ENCODE measurements around the gene HIP1R.

HIP1R gene

GRCh38 chr12:122870163-122870842 is 35.0 kb downstream of the HIP1R start:
- Histone ChIP-seq H3K9me3 (ENCODE audit: insufficient read depth, low read length, severe bottlenecking) (no peaks in the 10 kb centered on the region), H3K79me2 (ENCODE audit: insufficient read depth, low read length) (peaks cover 40% of the 10 kb centered on the region), H3K27me3 (ENCODE audit: insufficient read depth, low read length, poor library complexity) (no peaks in the 10 kb centered on the region), H3K4me3 (ENCODE audit: low read depth in 1 of 2, low read length in 2 of 2) (no peak overlapping the region), H3K9ac (ENCODE audit: low read depth, low read length) (no peak overlapping the region), H3K27ac (ENCODE audit: low read length) (no peak overlapping the region), H3K4me1 (ENCODE audit: insufficient read depth, low read length) (no peaks in the 10 kb centered on the region), H3K4me2 (ENCODE audit: insufficient read depth, low read length) (no peak overlapping the region), H3K36me3 (ENCODE audit: insufficient read depth, low read length) (peaks cover 58% of the 10 kb centered on the region), H4K20me1 (ENCODE audit: insufficient read depth, low read length) (peaks cover 34% of the 10 kb centered on the region), H2AFZ (ENCODE audit: low read depth, low read length) (no peak overlapping the region)
- DNase-seq (no peak), ATAC-seq (ENCODE audit: insufficient read depth, low read depth) (no peak)
- no peak for TF ChIP-seq EZH2 (IDR thresholded peaks at IDR 0.05; ENCODE audit: borderline replicate concordance, low read depth, low read length, severe bottlenecking)
- no peak for TF ChIP-seq CTCF (IDR thresholded peaks at IDR 0.05; ENCODE audit: borderline replicate concordance, extremely low read depth, low read length, poor library complexity, severe bottlenecking)

GRCh38 chr12:122870867-122871664 is 35.8 kb downstream of the HIP1R start:
- Histone ChIP-seq H3K4me1 (ENCODE audit: insufficient read depth, low read length) (no peaks in the 10 kb centered on the region), H2AFZ (ENCODE audit: low read depth, low read length) (no peak overlapping the region), H4K20me1 (ENCODE audit: insufficient read depth, low read length) (peaks cover 37% of the 10 kb centered on the region), H3K36me3 (ENCODE audit: insufficient read depth, low read length) (peaks cover 50% of the 10 kb centered on the region), H3K4me3 (ENCODE audit: low read depth in 1 of 2, low read length in 2 of 2) (no peak overlapping the region), H3K27me3 (ENCODE audit: insufficient read depth, low read length, poor library complexity) (no peaks in the 10 kb centered on the region), H3K9ac (ENCODE audit: low read depth, low read length) (no peak overlapping the region), H3K79me2 (ENCODE audit: insufficient read depth, low read length) (peaks cover 48% of the 10 kb centered on the region), H3K9me3 (ENCODE audit: insufficient read depth, low read length, severe bottlenecking) (no peaks in the 10 kb centered on the region), H3K4me2 (ENCODE audit: insufficient read depth, low read length) (no peak overlapping the region), H3K27ac (ENCODE audit: low read length) (no peak overlapping the region)
- TF ChIP-seq EZH2 (IDR thresholded peaks at IDR 0.05; ENCODE audit: borderline replicate concordance, low read depth, low read length, severe bottlenecking) = no peak
- TF ChIP-seq CTCF (IDR thresholded peaks at IDR 0.05; ENCODE audit: borderline replicate concordance, extremely low read depth, low read length, poor library complexity, severe bottlenecking) = no peak
- no peak for DNase-seq
- no peak for ATAC-seq (ENCODE audit: insufficient read depth, low read depth)

GRCh38 chr12:122871851-122872780 is 36.9 kb downstream of the HIP1R start:
- peak; percentile 58 for ATAC-seq (ENCODE audit: insufficient read depth, low read depth)
- no peak overlapping the region for H2AFZ ChIP-seq (ENCODE audit: low read depth, low read length)
- H4K20me1 ChIP-seq (ENCODE audit: insufficient read depth, low read length) = peaks cover 44% of the 10 kb centered on the region
- no peaks in the 10 kb centered on the region for H3K4me1 ChIP-seq (ENCODE audit: insufficient read depth, low read length)
- H3K36me3 ChIP-seq (ENCODE audit: insufficient read depth, low read length) = peaks cover 40% of the 10 kb centered on the region
- no peak overlapping the region for H3K9ac ChIP-seq (ENCODE audit: low read depth, low read length)
- TF ChIP-seq CTCF (IDR thresholded peaks at IDR 0.05; ENCODE audit: borderline replicate concordance, extremely low read depth, low read length, poor library complexity, severe bottlenecking) (no peak), EZH2 (IDR thresholded peaks at IDR 0.05; ENCODE audit: borderline replicate concordance, low read depth, low read length, severe bottlenecking) (no peak)
- H3K27me3 ChIP-seq (ENCODE audit: insufficient read depth, low read length, poor library complexity) = no peaks in the 10 kb centered on the region
- H3K27ac ChIP-seq (ENCODE audit: low read length) = no peak overlapping the region
- H3K9me3 ChIP-seq (ENCODE audit: insufficient read depth, low read length, severe bottlenecking) = no peaks in the 10 kb centered on the region
- H3K4me2 ChIP-seq (ENCODE audit: insufficient read depth, low read length) = no peak overlapping the region
- DNase-seq = no peak
- H3K4me3 ChIP-seq (ENCODE audit: low read depth in 1 of 2, low read length in 2 of 2) = no peak overlapping the region
- H3K79me2 ChIP-seq (ENCODE audit: insufficient read depth, low read length) = peaks cover 57% of the 10 kb centered on the region

Measured in DND-41 (cell line).